AG09309 (cell line): ENCODE data around the gene LCA5.

Source experiments
- DNase-seq: peaks from one replicate; pipeline ENCODE4 v3.0.0-alpha.2; 2010; ENCODE audit warnings: low read depth
- H3K4me3 ChIP-seq: 2 replicates; pipeline ENCODE4 v1.5.1; 2011; ENCODE audit warnings: mild to moderate bottlenecking, low read depth, low read length, moderate library complexity; ENCODE audit not compliant: control insufficient read depth
- CTCF ChIP-seq: IDR thresholded peaks from 2 replicates; pipeline ENCODE4 v1.5.1; 2011; ENCODE audit warnings: mild to moderate bottlenecking, low read depth, low read length, inconsistent platforms; ENCODE audit not compliant: insufficient read depth, control insufficient read depth; ENCODE audit errors: missing control alignments

Gene LCA5

GRCh38 chr6:79551401-79551800 lies 14.2 kb upstream of the LCA5 start:
- no peak for DNase-seq
- no peak for TF ChIP-seq CTCF
- no peak overlapping the region for H3K4me3 ChIP-seq

- DNase-seq: no peak
- no peak for TF ChIP-seq CTCF
- no peak overlapping the region for H3K4me3 ChIP-seq
Observed at GRCh38 chr6:79548304-79548703, 11.1 kb upstream of the LCA5 start.

- no peak for DNase-seq
- no peak for TF ChIP-seq CTCF
- H3K4me3 ChIP-seq: no peak overlapping the region
Observed at GRCh38 chr6:79546186-79546585, 9.0 kb upstream of the LCA5 start.

GRCh38 chr6:79544939-79545450 lies 7.8 kb upstream of the LCA5 start:
- H3K4me3 ChIP-seq: no peak overlapping the region
- DNase-seq: peak; percentile 89
- TF ChIP-seq CTCF: peak; percentile 65

- no peak overlapping the region for H3K4me3 ChIP-seq
- DNase-seq: no peak
- no peak for TF ChIP-seq CTCF
Observed at GRCh38 chr6:79544299-79544927, 7.2 kb upstream of the LCA5 start.

GRCh38 chr6:79543886-79544285 lies 6.7 kb upstream of the LCA5 start:
- no peak for TF ChIP-seq CTCF
- no peak overlapping the region for H3K4me3 ChIP-seq
- no peak for DNase-seq
